ENCODE results near the gene GZMA.

GZMA gene

GRCh38 chr5:55113327-55113726 lies 10.9 kb downstream of the GZMA start:
- no peak for DNase-seq (ENCODE audit: low read depth)
- TF ChIP-seq, protein P1, sequence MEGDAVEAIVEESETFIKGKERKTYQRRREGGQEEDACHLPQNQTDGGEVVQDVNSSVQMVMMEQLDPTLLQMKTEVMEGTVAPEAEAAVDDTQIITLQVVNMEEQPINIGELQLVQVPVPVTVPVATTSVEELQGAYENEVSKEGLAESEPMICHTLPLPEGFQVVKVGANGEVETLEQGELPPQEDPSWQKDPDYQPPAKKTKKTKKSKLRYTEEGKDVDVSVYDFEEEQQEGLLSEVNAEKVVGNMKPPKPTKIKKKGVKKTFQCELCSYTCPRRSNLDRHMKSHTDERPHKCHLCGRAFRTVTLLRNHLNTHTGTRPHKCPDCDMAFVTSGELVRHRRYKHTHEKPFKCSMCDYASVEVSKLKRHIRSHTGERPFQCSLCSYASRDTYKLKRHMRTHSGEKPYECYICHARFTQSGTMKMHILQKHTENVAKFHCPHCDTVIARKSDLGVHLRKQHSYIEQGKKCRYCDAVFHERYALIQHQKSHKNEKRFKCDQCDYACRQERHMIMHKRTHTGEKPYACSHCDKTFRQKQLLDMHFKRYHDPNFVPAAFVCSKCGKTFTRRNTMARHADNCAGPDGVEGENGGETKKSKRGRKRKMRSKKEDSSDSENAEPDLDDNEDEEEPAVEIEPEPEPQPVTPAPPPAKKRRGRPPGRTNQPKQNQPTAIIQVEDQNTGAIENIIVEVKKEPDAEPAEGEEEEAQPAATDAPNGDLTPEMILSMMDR (conservative IDR thresholded peaks at IDR 0.05; ENCODE audit: low read length) = no peak
- H3K4me3 ChIP-seq (ENCODE audit: low read length) = no peak overlapping the region

DNA sequence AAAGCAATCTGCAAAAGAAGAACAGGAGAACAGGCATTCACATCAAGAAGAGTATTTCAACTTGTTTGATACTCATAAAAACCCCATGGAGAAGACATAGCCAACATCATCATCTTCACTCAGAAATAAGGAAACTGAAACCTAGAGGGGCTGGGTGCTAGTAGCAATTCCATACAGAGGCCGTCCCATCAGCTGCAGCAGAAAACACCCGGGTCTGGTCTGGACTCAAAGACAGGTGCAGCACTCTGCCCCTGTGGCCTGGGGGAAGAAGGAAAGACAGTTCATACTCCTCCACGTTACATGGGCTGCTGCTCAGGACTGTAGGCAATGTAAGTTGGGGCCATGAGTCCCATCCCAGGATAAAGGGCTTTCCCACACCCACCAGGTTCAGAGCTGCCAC lies 11.6 kb downstream of the GZMA start:
- TF ChIP-seq, protein P1 (conservative IDR thresholded peaks at IDR 0.05; ENCODE audit: low read length) = no peak

GRCh38 chr5:55123365-55123764 lies 20.9 kb downstream of the GZMA start:
- TF ChIP-seq, protein P1 (conservative IDR thresholded peaks at IDR 0.05; ENCODE audit: low read length) = no peak
- DNase-seq (ENCODE audit: low read depth) = no peak
- H3K4me3 ChIP-seq (ENCODE audit: low read length) = no peak overlapping the region

More for the DNA sequence above, 11.6 kb downstream of the GZMA start:
- no peak for DNase-seq (ENCODE audit: low read depth)
- H3K4me3 ChIP-seq (ENCODE audit: low read length) = no peak overlapping the region

DNA sequence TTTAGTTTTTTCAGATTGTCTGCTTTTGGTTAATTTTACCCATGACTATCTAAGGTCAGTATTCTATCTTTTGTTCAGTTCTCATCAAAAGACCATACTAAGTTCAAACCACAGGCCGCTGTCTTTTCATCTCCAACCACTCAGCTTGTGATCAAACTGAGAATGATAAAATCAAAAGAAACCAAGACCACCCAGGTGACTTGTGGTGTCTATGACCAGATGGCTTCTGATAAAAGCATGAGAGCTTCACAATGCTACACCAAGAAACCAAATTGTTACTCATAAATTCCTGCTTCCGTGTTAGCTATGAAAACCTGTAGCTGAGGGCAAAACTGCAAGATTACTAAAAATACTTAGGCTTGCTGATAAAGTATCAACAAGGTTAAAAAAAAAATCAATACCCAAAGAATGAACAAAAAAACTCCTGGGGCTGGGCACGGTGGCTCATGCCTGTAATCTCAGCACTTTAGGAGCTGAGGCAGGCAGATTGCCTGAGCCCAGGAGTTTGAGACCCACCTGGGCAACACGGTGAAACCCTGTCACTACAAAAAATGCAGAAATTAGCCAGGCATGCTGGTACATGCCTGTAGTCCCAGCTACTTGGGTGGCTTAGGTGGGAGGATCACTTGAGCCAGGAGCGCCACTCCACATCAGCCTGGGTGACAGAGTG lies 31.7 kb downstream of the GZMA start:
- DNase-seq (ENCODE audit: low read depth) = no peak
- TF ChIP-seq, protein P1 (conservative IDR thresholded peaks at IDR 0.05; ENCODE audit: low read length) = no peak
- H3K4me3 ChIP-seq (ENCODE audit: low read length) = no peak overlapping the region

- no peak overlapping the region for H3K4me3 ChIP-seq (ENCODE audit: low read length)
- no peak for DNase-seq (ENCODE audit: low read depth)
- TF ChIP-seq, protein P1 (conservative IDR thresholded peaks at IDR 0.05; ENCODE audit: low read length) = no peak
Measured at GRCh38 chr5:55136521-55136920, 34.1 kb downstream of the GZMA start.

- H3K4me3 ChIP-seq (ENCODE audit: low read length) = no peak overlapping the region
- TF ChIP-seq, protein P1 (conservative IDR thresholded peaks at IDR 0.05; ENCODE audit: low read length) = no peak
- no peak for DNase-seq (ENCODE audit: low read depth)
Measured at GRCh38 chr5:55140908-55141665, 38.6 kb downstream of the GZMA start.

Data from AG10803 (cell line).